ENCODE results near the gene ADRB1.

The ADRB1 gene

DNA sequence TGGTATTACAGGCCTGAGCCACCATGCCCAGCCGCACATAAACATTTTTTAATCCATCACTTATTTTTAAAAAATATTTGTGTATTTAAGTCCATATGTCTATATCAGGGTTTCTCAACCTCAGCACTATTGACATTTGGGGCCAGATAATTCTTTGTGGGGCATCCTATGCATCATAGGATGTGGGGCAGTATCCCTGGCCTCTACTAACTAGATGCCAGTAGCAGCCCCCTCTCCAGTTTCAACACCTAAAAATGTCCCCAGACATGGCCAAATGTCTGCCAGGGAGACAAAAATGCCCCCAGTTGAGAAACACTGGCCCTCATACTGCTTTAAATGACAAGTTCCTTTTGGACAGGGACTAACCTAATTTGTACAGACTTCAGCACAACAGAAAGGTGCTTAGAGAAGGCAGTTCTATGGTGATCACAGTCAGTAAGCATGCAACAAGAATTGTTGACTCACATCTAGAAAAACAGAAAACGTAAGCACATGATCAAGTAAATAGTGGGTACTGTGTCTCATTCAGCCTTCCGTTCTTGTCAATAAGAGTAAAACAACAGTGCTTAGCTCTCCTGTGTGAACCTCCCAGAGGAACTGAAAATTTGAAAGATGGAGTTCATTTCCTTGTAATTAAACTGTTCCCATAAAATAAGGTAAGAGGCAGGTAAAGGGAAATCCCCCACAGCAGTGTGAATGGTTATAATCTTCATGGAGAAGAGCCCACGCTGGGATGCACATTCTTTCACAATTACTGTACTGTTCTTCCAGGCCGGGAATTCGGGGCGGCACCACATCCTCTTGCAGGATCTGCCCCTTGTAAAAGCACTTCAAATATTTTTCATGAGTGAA, 17.3 kb upstream of the ADRB1 start:
- DNase-seq (no peak), ATAC-seq (no peak)

DNA sequence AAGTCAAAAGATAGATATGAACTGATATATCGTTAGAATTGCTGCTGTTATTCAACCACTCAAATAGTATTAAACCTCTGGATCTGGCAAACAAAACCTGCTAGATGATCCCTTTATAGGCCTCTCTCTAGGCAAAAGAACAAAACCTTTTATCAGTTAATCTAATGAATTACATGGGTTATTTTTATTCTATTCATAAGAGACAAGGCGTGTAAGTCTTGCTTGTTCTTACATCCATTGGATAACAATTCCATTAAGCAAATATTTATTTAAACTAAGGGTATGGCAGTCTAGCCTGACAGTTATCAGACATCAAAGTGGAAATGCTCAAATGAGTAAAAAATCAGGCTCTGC, 16.6 kb upstream of the ADRB1 start:
- ATAC-seq: no peak
- DNase-seq: no peak

DNA sequence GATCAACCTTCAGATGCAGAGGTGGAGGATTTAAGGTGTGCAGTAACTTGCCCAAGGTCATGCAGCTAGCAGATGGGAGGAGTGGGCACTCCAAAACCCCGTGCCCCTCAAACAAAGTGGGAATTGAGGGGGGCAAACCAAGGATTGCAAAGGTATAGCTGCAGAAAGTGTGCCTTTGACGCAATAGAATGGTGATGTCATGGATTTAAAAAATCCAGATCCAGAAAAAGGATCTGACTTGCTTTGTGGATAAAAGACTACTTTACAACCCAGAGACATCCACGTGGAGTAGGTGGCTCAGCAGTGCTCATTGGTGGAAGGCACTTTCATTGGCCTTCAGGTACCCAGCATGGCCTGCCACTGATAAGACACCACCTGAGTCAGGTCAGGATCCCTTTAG, 15.7 kb upstream of the ADRB1 start:
- no peak for DNase-seq
- ATAC-seq: no peak

DNA sequence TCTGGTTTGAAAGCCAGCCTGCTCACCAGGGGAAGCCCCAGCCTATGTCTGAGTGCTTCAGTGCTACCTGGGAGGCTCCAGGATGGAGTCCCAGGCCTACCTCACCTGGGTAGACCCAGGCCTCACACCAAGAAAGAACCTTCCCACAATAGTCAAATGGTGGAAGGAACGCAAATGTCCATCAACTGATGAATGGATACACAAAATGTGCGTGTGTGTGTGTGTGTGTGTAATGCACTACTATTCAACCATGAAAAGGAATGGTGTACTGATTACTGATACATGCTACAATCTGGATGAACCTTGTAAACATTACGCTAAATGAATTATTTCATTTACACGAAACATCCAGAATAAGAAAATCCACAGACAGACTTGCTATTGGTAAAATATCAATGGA, 15.2 kb upstream of the ADRB1 start:
- no peak for DNase-seq
- no peak for ATAC-seq

DNA sequence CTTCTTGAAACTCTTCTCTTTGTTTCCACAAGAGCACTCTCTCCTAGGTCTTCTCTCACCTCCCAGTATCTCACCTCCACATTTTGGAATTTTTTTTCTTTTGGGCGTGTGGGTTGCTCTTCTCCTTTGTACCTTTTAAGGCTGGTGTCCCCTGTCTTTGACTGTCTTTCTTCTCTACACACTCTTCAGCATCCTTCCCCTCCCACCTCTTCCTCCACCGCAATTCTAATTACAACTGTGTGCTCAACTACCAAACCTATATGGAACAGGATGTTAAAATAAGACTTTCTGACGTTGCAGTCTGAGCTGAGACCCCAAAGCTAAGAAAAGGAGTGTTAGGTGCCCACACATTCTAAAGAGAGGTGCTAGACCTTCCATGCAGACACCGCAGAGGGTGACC, 14.0 kb upstream of the ADRB1 start:
- DNase-seq (no peak), ATAC-seq (no peak)

DNA sequence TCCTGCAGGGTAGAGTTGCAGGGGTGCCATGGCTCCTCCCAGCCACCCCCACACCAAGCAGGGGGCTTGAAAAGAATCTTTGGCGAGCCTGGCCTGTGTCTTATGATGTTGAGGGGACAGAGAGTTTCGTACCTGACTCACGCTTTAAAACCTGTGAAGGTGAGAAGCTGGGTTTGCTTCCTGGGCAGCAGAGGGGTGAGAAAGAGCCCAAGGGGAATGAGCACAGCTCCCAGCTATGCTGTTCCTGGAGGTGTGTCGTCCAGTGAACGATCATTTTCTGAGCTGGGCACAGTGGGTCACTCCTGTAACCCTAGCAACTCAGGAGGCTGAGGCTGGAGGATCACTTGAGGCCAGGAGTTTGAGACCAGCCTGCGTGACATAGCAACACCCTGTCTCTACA, 13.5 kb upstream of the ADRB1 start:
- DNase-seq (no peak), ATAC-seq (no peak)

DNA sequence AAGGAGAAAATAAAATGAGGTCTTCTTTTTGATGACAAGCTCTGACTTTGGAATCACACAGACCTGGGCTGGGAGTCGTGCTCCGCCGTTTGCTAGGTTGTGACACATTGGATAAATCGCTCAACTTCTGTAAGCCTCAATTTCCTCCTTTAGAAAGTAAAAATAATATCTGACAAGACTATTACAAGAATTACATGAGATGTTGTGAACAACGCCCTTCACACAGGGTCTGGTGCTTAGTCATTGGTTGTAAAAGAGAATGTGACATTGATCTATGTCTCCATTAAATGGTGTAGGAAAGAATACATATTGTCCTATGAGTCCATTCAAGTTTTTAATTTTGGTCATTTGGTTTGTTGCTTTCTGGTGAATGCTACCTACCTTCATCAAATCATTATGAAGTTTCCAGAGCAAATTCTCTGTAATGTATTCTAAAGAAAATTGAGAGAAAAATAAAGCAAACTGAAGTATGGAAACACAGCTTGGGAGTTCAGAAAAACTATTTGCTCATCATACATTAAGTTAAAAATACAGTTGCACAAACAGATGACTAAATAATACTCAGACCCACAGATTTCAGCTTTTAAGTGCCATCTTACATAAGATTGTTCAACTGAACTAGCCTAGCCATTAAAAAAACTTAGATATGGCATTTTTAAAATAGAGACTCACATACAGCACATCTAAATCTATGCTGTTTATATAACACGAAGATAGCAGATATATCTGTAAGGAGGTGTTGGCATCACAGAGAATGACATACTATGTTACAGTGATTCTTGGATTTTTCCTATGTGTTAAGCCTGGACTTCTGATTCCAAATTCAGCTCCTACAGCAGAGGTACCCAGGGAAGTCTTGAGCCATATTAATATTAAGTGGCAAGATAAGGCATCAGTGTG, 12.3 kb upstream of the ADRB1 start:
- no peak for DNase-seq
- ATAC-seq: no peak

DNA sequence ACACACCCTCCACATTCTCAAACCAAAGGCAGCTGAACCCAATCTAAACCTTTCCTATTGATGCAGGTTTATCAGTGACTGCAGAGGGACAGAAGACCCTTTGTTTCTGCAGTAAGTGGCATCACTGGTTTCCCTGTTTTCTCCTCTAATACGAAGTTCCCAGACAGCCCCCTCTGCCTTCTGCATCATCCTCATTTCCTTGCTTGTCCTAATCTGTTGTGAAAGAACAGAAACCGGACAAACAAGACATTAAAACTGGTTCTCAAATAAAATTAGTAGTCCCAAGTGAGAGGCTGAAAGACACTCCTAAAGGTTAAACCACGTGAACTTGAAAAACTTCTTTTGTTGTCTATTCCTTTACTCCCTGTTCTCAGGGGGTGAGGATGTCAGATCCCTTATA, 10.1 kb upstream of the ADRB1 start:
- no peak for ATAC-seq
- no peak for DNase-seq

DNA sequence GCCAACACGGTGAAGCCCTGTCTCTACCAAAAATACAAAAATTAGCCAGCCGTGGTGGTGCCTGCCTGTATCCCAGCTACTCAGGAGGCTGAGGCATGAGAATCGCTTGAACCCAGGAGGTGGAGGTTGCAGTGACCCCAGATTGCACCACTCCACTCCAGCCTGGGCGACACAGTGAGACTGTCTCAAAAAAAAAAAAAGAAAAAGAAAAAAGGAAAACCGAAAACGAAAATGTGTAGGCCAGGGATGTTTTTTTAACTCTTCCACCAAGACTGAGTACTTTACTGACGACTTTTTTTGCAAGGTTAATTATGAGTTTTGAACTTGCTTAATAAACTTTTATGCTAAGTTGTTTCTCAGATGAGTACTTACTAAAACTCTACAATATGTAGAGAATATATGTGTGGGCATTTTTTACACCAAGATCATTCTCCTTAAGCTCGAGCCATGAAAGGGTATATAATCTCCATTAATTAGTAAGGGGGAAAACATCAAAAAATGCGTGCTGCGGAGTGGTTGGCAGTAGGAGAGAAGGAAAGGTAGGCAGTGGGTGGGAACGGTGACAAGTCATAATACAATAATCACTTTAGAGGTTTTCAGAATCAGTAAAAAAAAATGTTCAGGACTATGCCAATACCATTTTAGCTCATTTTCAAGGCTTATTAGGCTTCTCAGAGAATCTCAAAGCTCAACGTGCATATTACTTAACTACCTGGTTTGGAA, 8.6 kb upstream of the ADRB1 start:
- ATAC-seq: no peak
- no peak for DNase-seq

DNA sequence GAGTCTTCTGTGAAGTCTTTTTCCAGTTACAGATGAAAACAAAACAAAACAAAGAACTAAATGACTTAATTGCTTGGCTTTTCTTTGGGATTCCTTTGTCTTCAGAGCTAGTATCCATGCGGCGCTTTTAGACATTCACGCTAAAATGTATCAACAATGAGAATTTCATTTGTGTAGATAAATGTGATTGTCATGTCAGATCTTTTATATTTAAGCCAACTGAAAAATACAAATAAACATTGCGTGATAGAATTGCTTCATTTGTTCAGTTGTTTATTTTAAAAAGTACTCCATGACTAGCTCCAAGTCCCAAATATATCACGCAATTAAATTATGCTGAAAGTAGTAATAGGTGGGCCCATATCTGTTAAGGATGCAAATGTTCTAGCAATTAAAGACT, 7.9 kb upstream of the ADRB1 start:
- ATAC-seq: no peak

DNA sequence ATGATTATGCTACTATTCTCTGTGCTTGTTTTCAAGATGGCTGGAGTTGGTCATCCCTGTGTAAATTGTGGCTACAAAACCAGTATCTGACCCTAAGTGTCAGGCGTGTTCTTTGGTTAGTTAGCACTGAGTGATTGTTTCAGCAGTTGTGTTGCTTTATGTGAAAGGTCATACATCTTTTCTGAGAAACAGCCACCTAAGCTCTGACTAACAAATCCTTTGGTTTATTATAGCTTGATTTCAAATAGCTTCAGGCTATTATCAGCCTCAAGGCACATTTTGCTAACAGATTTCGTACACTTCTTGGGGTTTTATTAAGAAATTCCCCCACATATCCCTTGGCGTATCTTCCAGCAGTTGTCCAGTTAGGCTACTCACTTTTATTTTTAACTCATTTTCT, 4.8 kb upstream of the ADRB1 start:
- ATAC-seq: no peak
- no peak for DNase-seq

More for the DNA sequence above, 7.9 kb upstream of the ADRB1 start:
- DNase-seq: no peak

DNA sequence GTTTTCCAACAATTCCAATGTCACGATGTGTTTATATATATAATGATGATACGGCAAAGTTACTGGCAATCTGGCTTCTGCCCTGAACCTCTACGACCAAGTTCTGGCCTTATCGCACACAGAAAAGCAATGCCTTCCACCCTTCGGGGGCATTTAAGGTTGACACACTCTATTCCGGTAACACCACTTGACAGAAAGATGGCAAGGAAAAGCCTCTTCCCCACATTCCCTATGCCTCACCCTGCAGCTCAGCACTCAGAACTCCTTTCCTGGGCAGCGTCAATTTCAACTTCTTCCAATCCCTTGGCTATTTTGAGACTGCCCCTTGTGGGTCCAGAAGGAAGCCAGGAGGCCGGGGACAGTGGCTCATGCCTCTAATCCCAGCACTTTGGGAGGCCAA, 2.5 kb upstream of the ADRB1 start:
- DNase-seq (no peak), ATAC-seq (no peak)

DNA sequence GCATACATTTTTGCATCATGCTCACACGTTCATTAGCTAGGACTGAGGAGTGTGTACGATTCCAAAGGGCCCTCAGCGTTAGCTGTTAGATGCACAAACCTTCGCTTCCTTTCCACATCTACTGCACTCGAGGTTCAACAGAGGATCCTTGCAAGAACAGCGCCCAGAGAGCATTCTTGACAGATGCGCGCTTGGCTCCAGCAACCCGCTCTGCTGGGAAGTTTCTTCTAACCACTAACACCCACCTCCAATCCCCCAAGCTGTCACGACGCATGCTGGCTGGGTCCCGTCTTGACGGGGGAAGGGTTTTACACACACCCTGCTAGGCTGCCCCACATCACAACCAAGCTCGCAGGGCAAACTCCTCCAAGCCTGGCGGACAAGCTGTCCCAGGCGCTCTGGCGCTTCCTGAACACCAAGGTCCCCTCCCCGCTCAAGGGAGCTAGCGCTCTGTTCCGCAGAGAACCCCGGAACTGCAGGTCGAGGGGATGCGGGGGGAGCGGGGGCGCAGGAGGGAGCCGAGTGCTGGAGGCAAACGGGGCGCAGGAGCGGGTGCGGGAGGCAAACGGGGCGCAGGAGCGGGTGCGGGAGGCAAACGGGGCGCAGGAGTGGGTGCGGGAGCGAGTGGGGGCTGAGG, 653 bp upstream of the ADRB1 start:
- peak; percentile 17 for DNase-seq

DNA sequence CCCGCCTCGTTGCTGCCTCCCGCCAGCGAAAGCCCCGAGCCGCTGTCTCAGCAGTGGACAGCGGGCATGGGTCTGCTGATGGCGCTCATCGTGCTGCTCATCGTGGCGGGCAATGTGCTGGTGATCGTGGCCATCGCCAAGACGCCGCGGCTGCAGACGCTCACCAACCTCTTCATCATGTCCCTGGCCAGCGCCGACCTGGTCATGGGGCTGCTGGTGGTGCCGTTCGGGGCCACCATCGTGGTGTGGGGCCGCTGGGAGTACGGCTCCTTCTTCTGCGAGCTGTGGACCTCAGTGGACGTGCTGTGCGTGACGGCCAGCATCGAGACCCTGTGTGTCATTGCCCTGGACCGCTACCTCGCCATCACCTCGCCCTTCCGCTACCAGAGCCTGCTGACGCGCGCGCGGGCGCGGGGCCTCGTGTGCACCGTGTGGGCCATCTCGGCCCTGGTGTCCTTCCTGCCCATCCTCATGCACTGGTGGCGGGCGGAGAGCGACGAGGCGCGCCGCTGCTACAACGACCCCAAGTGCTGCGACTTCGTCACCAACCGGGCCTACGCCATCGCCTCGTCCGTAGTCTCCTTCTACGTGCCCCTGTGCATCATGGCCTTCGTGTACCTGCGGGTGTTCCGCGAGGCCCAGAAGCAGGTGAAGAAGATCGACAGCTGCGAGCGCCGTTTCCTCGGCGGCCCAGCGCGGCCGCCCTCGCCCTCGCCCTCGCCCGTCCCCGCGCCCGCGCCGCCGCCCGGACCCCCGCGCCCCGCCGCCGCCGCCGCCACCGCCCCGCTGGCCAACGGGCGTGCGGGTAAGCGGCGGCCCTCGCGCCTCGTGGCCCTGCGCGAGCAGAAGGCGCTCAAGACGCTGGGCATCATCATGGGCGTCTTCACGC, 825 bp downstream of the ADRB1 start:
- ATAC-seq: no peak

More for the DNA sequence above, 653 bp upstream of the ADRB1 start:
- peak; percentile 42 for ATAC-seq

DNA sequence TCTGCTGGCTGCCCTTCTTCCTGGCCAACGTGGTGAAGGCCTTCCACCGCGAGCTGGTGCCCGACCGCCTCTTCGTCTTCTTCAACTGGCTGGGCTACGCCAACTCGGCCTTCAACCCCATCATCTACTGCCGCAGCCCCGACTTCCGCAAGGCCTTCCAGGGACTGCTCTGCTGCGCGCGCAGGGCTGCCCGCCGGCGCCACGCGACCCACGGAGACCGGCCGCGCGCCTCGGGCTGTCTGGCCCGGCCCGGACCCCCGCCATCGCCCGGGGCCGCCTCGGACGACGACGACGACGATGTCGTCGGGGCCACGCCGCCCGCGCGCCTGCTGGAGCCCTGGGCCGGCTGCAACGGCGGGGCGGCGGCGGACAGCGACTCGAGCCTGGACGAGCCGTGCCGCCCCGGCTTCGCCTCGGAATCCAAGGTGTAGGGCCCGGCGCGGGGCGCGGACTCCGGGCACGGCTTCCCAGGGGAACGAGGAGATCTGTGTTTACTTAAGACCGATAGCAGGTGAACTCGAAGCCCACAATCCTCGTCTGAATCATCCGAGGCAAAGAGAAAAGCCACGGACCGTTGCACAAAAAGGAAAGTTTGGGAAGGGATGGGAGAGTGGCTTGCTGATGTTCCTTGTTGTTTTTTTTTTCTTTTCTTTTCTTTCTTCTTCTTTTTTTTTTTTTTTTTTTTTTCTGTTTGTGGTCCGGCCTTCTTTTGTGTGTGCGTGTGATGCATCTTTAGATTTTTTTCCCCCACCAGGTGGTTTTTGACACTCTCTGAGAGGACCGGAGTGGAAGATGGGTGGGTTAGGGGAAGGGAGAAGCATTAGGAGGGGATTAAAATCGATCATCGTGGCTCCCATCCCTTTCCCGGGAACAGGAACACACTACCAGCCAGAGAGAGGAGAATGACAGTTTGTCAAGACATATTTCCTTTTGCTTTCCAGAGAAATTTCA, 1.7 kb downstream of the ADRB1 start:
- ATAC-seq (no peak), DNase-seq (peak; percentile 14)

More for the DNA sequence above, 825 bp downstream of the ADRB1 start:
- peak; percentile 7 for DNase-seq

DNA sequence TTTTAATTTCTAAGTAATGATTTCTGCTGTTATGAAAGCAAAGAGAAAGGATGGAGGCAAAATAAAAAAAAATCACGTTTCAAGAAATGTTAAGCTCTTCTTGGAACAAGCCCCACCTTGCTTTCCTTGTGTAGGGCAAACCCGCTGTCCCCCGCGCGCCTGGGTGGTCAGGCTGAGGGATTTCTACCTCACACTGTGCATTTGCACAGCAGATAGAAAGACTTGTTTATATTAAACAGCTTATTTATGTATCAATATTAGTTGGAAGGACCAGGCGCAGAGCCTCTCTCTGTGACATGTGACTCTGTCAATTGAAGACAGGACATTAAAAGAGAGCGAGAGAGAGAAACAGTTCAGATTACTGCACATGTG, 2.4 kb downstream of the ADRB1 start:
- no peak for DNase-seq
- no peak for ATAC-seq

DNA sequence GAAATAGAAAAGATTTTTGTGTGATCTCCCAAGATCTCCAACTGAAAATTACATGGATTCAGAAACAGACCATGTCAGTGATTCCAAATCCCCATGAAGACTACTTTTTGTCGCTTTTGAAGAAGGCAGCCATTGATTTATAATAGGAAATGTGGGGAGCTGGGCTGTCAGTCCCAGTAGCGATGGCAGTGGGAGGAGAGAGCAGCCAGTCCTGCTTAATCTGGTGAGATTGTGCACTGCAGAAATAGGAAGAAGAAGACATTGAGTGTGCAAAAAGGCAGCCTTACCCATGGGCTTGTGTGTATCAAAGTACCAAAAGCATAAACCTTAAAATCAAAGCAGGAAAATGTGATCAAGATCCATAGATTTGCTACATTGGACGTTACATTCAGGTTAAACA, 4.8 kb downstream of the ADRB1 start:
- ATAC-seq: no peak
- no peak for DNase-seq

DNA sequence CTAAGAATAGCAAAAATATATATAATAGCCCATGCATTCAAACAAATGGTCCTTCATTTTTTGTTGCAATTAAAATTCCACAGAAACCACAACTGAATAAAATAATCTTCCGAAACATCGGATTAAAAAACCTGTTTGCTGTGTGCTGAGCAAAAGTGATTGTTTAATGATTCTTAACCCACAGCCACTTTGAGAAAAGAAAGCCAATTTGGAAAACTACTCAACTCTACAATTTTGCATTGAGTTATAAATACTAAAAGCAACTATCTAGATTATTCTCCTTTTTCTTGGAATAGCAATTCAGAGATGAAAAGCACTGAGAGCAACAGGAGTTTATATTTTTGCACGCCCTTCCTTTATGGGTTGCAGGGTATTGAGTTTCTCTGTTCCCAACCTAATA, 8.0 kb downstream of the ADRB1 start:
- no peak for ATAC-seq
- DNase-seq: no peak

DNA sequence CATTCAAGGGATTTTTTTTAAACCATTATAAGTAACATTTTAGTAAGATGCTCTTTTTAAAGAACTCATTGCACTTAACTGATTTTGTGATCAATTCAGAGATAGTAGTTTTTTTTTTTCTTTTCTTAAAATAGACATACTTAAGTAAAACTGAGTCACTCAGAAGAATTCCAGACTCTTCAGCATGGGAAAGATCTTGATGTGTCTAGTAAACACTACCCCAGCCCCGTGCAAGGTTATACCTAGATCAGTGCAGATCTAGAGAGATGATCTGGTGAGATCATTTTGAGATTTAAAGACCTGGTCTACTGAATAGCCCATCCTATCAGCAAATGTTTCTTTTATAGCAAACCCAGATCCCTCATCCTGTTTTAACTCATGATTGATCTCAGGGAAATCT, 8.6 kb downstream of the ADRB1 start:
- no peak for ATAC-seq

DNA sequence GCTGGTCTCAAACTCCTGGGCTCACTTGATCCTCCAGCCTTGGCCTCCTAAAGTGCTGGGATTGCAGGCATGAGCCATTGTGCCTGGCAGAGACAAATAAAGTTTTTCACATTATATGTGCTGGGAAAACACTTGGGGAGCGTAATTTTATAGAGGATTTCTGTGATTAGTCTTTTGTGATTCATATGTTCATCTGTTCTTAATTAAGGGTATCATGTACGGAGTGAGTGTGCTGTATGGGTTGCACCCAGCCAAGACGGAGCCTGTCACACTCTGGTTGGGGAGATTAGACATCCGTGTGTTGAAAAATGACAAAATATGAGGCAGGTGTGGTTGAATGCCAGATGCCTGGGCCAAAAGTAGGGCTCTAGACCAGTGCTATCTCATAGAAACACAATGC, 10.3 kb downstream of the ADRB1 start:
- DNase-seq: no peak

More for the DNA sequence above, 8.6 kb downstream of the ADRB1 start:
- DNase-seq: no peak

More for the DNA sequence above, 10.3 kb downstream of the ADRB1 start:
- ATAC-seq: no peak

All from stimulated activated naive CD8-positive, alpha-beta T cell treated with anti-CD3 and anti-CD28 coated beads, Interleukin-15, Interleukin-2, amounts not matched to agents 100 U/mL and 50 U/mL, for 24 hours (primary cell).